GM12878 (cell line): Measurements from ENCODE around the gene IFNAR1. TPM values are rescaled to one million over a fixed set of nuclear protein-coding genes. Genes with fewer than 3 reads are reported as not detected.

Source experiments
- ATF2 ChIP-seq: IDR thresholded peaks from 2 replicates; pipeline ENCODE4 v1.6.1; 2012; ENCODE audit warnings: low read length, inconsistent platforms
- BRCA1 ChIP-seq: IDR thresholded peaks from 2 replicates; pipeline ENCODE4 v1.6.1; 2011; ENCODE audit warnings: low read depth, low read length, improper control_type of control experiment
- E4F1 ChIP-seq: fragments of 450-650 bp; IDR thresholded peaks from 2 replicates; pipeline ENCODE4 v1.6.1; 2018; ENCODE audit warnings: borderline replicate concordance, mild to moderate bottlenecking; ENCODE audit not compliant: partially characterized antibody
- EP300 ChIP-seq, 2 experiments: fragments of 150-350 bp in 1 of 2; IDR thresholded peaks; 2 replicates each; pipeline ENCODE4 v1.6.1; 2011 to 2012; ENCODE audit warnings: low read depth in 2 of 2, low read length in 2 of 2, borderline replicate concordance in 1 of 2, improper control_type of control experiment in 1 of 2, inconsistent platforms in 1 of 2; ENCODE audit not compliant: control insufficient read depth in 1 of 2
- IRF5 ChIP-seq: fragments of 450-650 bp; IDR thresholded peaks from 2 replicates; pipeline ENCODE4 v1.6.1; 2017; ENCODE audit warnings: borderline replicate concordance
- PKNOX1 ChIP-seq: fragments of 450-650 bp; IDR thresholded peaks from 2 replicates; pipeline ENCODE4 v1.6.1; 2016; ENCODE audit warnings: mild to moderate bottlenecking
- POLR2A ChIP-seq: IDR thresholded peaks from 2 replicates; pipeline ENCODE4 v1.6.1; 2011; ENCODE audit warnings: low read depth, mild to moderate bottlenecking, low read length
- RCOR1 ChIP-seq: conservative IDR thresholded peaks from 2 replicates; pipeline ENCODE4 v1.6.1; 2012; ENCODE audit warnings: low read depth, low read length, improper control_type of control experiment
- RUNX3 ChIP-seq: IDR thresholded peaks from 2 replicates; pipeline ENCODE4 v1.6.1; 2012; ENCODE audit warnings: low read length, inconsistent platforms
- SMAD1 ChIP-seq: fragments of 450-650 bp; IDR thresholded peaks from 2 replicates; pipeline ENCODE4 v1.6.1; 2018; ENCODE audit warnings: mild to moderate bottlenecking, low read depth; ENCODE audit not compliant: partially characterized antibody
- STAT1 ChIP-seq: fragments of 450-650 bp; conservative IDR thresholded peaks from 2 replicates; pipeline ENCODE4 v1.6.1; 2014; ENCODE audit warnings: antibody characterized with exemption, mild to moderate bottlenecking
- SUPT20H ChIP-seq: IDR thresholded peaks from 2 replicates; pipeline ENCODE4 v1.6.1; 2011; ENCODE audit warnings: low read depth, mild to moderate bottlenecking, low read length, moderate library complexity, borderline replicate concordance; ENCODE audit not compliant: control insufficient read depth
- polyA plus RNA-seq, 11 experiments: library from polyadenylated mRNA; depleted of rRNA in 4 of 11; unstranded in 6 of 11; stranded (reverse) in 5 of 11; fragments of >200 nt; fragmentation: Nextera tagmentation in 4 of 11; fragmentation: Illumina TruSeq in 1 of 11; extraction: Ambion mirVana in 4 of 11; extraction: Trizol in 1 of 11; gene quantifications; 1 replicate in 1 of 11; 2 replicates in 10 of 11; pipeline versions ENCODE4 v1.2.1 to v1.2.3, GENCODE V29; 2011 to 2016; ENCODE audit warnings: inconsistent platforms in 2 of 11, missing spikeins in 2 of 11, low read depth in 1 of 11
- total RNA-seq, 4 experiments: library from RNA; depleted of rRNA in 3 of 4; stranded (reverse); fragments of >200 nt in 3 of 4; fragmentation: Illumina TruSeq in 1 of 4; extraction: Trizol in 1 of 4; gene quantifications; 2 replicates each; pipeline versions ENCODE4 v1.2.1 to v1.2.3, GENCODE V29; 2013 to 2021
- TF ChIP-seq, protein P1 (sequence below): IDR thresholded peaks from 2 replicates; pipeline ENCODE4 v1.6.1; 2011; ENCODE audit warnings: borderline replicate concordance, low read depth, mild to moderate bottlenecking, moderate library complexity, low read length; ENCODE audit not compliant: insufficient read depth, poor library complexity, severe bottlenecking
- TF ChIP-seq, protein P2 (sequence below): IDR thresholded peaks from 2 replicates; pipeline ENCODE4 v1.6.1; 2011; ENCODE audit warnings: low read depth, mild to moderate bottlenecking, low read length, moderate library complexity, borderline replicate concordance; ENCODE audit errors: extremely low read depth

IFNAR1 gene
- total and polyA plus RNA-seq, 10 of the 15 experiments (the other 5 are each of a cell fraction or from before 2014, with no cell fraction given), result 12.0 to 62.4 (median 24.6) TPM

DNA sequence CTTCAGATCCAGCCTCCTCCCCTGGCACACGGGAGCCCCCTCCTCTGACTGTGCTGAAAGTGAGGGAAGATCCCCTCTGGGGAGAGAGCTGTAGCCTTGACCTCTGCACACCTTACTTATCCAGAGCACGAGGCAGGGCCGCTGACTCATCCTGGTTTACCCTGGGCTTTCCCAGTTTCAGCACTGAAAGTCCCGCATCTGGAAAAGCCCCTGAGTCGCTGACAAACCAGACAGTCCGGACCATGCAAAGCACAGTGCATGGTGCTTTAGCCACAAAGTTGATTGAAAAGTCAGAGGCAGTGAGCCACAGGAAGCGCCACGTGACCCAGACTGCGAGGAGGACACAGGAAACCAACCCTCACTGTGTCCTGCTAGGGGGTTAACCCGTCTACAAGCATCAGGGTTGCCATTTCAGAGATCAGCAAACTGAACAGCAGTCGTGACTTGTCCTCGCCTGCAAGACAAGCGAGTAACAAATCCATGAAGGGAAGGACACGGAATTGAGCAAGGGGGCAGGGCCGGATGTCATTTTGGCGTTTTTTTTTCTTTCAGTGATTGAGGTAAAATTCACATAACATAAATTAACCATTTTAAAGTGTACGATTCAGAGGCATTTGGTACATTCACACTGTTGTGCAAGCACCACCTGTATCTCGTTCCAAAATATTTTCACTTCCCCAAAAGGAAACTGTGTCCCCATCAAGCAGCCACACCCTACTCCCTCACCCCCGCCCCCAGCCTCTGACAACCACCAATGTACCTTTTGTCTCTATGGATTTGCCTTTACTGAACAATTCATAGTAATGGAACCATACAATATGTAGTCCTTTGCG, 58.5 kb downstream of the IFNAR1 start (continued):
- TF ChIP-seq E4F1, result no peak
- TF ChIP-seq RUNX3, result peak; percentile 96
- TF ChIP-seq POLR2A, result peak; percentile 86
- TF ChIP-seq PKNOX1, result peak; percentile 78
- TF ChIP-seq RCOR1, result 0 out of 2 replicates have a peak, but pooled peaks have one; percentile 23
- TF ChIP-seq BRCA1, result no peak
- TF ChIP-seq, protein P1, sequence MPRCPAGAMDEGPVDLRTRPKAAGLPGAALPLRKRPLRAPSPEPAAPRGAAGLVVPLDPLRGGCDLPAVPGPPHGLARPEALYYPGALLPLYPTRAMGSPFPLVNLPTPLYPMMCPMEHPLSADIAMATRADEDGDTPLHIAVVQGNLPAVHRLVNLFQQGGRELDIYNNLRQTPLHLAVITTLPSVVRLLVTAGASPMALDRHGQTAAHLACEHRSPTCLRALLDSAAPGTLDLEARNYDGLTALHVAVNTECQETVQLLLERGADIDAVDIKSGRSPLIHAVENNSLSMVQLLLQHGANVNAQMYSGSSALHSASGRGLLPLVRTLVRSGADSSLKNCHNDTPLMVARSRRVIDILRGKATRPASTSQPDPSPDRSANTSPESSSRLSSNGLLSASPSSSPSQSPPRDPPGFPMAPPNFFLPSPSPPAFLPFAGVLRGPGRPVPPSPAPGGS, result peak; percentile 56
- TF ChIP-seq, protein P2, sequence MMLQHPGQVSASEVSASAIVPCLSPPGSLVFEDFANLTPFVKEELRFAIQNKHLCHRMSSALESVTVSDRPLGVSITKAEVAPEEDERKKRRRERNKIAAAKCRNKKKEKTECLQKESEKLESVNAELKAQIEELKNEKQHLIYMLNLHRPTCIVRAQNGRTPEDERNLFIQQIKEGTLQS, result peak; percentile 61; the same call in 1 of the 2 replicates
- peak; percentile 81; the same call in 1 of the 2 replicates for TF ChIP-seq ATF2
- TF ChIP-seq SMAD1, result peak; percentile 10
- no peak for TF ChIP-seq SUPT20H
- no peak for TF ChIP-seq STAT1
- TF ChIP-seq IRF5, result 0 out of 2 replicates have a peak, but pooled peaks have one; percentile 25
- TF ChIP-seq EP300 (IDR thresholded peaks at IDR 0.05; ENCODE audit: borderline replicate concordance in 1 of 2, control insufficient read depth in 1 of 2, low read depth in 2 of 2, low read length in 2 of 2), result peak; percentile 88 to 91
